Measurements from ENCODE around the gene FGGY.
"Not testable (repeated sequence)": the region's sequence is repeated elsewhere in the genome, so short reads cannot be mapped to it uniquely, and the experiment has no call there.

The FGGY gene

GRCh38 chr1:59354239-59354638 is 57.3 kb downstream of the FGGY start:
- DNase-seq: not testable (repeated sequence)

- DNase-seq: no peak
Observed at GRCh38 chr1:59354709-59355337, 57.9 kb downstream of the FGGY start.

DNA sequence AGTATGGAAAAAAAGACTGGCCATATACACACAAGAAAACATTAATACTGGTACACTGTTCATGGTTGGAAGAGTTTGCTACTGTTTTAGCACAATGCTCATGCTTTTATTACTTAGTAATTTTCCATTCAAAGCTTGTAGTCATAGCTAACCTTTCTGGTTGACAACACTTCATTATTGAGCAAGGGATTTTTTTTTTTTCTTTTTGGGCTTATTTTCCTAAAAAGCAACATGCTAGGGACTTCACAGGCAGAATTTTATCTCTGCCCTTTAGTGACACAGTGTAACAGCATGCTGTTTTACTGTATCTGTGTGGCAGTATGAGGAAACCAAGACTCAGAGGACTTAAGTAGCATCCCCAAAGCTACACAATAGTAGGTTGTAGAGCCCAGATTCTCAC is 58.5 kb downstream of the FGGY start:
- DNase-seq: no peak

DNA sequence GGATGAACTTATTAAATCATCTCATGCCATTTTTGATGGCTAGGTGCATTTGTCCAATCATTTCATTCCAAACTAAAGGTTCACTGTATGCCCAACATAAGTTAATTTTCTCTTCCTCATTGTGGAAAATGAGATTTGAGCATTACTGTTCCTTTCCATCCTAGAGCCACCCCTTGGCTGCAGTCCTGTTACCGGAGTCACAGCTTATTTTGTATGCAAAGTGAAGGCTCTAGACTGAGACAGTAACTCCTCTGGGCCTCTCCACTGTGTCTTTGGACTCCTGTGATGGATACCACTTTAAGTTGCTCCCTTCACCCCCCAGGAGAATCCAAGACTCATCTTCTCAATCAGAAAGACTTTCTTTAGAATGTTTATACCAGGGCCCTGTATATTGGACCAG is 59.7 kb downstream of the FGGY start:
- DNase-seq: no peak

GRCh38 chr1:59357645-59358320 is 60.9 kb downstream of the FGGY start:
- no peak for DNase-seq

DNA sequence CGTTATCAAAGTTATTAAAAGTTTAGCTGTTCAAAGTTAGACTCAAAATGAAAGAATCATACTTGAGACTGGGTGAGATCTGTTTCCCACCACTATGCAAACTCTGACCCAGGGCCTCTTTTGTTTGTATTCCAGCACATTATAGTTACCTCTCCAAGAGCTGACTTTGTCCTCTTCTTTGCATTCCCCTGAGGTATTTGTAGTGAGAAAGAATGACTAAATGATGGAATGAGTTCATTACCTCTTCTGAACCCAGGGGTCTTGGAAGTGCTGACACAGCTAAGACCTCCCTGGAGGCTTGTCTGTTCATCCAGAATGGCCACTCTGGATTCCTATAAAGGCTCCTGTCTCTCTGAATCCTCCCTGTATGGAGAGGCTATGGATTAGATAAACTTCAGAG is 62.4 kb downstream of the FGGY start:
- DNase-seq: no peak

DNA sequence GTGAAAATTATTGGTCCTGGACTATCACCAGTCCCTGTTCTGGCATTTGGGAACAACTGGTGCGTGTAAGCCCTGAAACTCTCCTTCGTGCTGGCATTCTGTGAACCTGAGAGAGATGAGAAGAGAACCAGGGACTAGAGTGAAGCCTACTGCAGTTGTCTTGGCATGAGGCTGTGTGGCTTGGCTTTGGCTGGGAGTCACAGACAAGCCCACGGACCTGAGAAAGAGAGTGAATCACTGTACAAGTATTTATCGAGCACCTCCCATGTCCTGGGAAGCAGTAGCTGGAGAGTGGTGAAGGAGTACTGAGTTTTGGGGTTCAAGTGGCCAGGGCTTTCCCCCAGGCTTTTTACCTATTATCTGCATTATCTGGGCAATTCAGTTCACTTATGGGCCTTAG is 63.3 kb downstream of the FGGY start:
- DNase-seq: no peak

DNA sequence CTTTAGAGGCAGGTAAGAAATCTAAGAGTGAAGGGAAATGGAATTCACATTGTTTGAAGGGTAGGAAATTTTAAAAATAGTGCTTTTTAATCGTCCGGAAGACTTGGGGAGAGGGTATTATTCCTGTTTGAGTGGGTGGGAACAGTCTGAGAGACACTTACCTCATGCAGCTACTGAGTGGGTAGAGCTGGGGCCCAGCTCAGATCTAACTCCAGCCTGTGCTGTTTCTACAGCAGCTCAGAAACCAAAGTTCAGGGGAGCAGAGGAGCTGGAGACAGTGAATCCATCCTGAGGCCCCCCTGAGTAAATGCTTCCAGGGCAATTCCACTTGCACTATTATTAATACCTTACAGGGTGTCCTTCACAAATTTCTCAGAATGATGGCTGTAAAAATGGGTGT is 63.8 kb downstream of the FGGY start:
- DNase-seq: no peak

DNA sequence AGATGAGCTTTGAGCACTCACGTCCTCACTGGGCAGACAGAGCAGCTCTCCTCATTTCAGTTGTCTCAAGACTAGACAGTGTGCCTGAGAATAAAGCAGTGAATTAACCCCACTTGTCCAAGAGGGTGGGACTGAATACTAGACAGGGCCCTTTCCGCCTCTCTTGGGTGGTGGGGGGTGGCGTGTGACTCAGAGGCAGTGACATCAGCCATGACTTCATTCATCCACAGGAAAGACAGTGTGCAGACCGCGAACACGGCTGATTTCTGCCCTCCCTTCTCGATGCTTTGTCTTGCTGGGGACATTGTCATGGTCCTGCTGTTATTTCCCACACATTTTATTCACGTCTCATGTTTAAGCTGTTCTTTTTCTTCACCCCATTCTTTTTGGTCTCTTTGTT is 64.9 kb downstream of the FGGY start:
- DNase-seq: no peak

DNA sequence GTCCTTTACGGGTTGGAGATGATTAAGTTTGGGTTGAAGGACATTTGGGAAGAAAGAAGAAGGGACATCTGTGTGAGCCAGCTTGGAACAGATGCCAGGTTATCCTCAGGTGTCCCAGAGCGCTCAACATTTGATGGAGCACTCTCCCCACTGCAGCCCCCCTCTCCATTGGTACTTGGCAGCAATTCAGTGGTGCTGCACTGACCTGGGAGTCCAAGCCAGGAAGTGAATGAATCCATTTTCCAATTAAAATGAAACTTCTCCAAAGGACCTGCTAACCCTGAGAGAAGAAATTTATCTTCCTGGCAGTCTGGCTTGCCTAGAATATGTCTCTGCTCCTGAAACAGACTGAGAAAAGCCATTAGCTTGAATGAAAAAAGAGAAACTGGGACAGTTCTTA is 67.1 kb downstream of the FGGY start:
- DNase-seq: no peak

DNA sequence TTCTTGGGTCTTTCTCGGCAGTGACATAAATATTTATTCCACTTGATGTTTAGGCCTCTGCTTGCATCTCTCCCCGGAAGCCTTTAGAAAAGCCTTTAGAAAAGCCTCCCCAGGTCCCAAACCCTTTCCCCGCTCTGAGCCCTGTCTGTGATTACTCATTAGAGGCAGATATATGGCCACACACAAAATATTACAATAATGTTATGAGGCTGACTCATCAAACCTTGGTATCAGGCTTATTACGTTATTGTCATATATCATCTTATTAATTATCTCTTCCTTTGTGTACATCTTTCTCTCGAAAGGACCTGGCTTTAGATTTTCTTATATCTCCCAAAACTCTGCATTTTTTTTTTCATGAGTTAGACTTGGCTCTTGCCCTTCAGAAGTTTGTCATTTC is 69.5 kb downstream of the FGGY start:
- no peak for DNase-seq

DNA sequence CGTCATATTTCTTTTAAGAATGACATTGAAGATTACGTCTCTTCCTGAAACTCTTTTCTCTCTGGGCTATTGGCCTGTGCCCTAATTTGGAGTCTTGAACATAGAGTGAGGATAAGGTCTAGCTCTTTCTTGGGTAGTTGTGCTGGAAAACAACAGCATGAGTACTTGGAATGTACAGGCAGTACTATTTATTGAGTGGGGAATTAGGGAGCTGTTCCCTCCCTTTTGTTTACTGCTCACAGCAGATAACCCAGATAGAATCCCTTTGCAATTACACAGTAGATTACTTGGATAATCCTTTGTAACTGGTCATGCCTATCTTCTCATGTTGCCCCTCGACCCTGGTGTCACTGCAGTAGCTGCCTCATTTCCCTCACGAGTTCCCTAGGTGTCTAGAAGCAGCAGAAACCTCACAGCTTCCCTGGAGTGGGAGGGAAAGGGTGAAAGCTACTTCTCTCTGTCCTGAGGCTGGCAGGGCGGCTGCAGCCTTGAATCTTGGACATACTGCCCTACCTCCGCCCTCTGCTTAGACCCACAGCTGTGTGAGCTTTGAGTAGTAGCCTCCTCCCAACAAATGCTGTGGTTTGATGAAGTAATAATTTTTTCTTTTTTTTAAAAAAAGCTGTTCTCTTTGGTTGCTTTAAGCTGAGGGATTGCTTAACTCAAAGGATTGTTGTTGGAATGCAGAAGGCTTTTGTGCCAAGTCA is 70.6 kb downstream of the FGGY start:
- DNase-seq: no peak

GRCh38 chr1:59368008-59368670 is 71.2 kb downstream of the FGGY start:
- no peak for DNase-seq

DNA sequence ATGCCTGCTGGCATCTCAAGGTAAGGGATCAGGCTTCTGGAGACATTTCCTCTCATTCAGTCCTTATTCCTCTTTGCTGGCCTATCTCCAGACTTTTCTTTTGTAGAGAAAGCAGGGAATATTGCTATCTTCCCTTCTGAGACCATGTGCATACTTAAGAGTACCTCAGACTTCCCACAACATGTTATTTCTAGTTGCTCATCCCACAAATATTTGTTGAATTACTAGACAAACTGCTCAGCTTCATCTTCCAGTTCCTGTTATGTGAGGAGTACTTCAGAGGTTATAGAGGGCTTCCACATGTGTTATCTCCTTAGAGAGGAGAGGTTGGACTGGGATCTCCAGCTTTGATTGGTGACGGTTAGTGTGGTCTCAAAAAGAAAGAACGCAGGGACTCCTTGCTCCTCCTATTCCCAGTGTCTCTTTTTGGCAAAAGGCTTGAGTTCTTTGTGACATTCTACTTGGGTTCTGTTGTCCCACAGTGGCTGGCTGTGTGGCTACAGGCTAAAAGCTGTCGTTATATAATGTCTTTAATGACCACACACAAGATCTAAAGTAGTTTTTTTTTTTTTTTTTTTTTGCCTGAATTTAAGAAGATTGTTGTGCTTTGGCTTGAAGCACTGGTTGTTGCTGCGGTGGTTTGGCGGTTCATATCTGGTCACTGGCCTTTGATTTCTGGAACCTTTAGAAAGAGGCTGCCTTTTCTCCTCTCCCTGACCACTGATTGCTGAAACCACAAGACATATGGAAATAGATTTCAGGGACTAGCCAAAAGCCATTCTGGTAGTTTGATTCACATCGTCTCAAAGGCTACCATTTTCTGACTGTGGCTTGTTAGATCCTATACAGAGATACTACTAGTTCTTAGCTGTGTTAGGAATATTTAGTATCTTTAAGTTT is 78.7 kb downstream of the FGGY start:
- no peak for DNase-seq

GRCh38 chr1:59377350-59377904 is 80.5 kb downstream of the FGGY start:
- DNase-seq: no peak

DNA sequence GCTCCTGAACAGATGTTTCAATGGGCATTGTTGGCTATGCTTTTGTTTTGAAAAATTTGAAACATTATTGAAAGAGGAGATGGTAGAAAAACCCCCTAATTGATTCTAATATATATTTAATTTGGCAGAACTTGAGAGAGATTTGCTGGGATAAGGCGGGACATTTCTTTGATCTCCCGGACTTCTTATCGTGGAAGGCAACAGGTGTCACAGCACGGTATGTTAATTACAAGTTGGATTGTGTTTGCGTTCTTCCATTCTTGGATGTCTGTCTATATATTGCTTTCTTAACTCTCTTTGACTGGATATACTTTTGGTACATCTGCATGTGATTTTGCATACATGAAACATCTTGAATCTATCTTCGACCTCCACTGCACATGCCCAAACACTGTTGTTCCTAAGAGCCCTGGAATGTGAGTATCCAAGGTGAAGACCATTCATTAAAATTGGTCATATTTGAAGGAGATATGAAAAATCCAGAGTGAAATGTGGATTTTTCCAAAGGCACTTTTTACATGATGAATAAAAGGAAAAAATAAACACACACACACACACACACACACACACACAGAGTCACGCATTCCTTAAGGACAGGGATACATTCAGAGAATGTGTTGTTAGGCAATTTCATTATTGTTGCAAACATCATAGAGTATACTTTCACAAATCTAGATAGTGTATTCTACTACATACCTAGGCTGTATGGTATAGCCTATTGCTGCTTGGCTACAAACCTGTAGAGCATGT is 81.9 kb downstream of the FGGY start:
- DNase-seq: no peak

DNA sequence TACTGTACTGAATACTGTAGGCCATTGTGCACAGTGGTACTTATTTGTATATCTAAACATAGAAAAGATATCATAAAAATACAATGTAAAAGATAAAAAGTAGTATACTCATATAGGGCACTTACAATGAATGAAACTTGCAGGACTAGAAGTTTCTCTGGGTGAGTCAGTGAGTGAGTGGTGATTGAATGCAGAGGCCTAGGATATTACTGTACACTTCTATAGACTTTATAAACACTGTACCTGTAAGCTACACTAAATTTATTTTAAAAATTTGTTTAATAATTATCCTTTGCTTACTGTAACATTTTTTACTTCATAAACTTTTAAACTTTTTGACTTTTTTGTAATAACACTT is 82.5 kb downstream of the FGGY start:
- no peak for DNase-seq

GRCh38 chr1:59383963-59384362 is 87.1 kb downstream of the FGGY start:
- no peak for DNase-seq

DNA sequence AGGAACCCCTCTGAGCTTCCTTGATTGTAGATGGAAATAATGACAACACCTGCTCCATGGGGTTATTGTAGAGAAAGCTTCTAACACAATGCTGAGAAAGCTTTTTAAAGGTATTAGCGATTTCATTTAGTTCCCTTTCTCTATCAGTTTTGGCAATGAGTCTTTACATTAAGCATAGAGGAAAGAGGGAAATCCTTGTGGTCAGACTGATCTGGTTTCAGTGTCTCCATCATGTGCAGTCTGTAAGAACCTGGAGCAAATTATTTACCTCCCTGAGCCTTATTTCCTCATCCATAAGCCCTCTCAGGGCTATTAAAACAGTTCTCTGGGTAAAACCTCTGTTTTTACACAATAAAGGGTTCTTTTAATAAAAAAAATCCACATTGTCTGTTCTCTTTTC is 87.5 kb downstream of the FGGY start:
- no peak for DNase-seq

GRCh38 chr1:59388191-59388590 is 91.3 kb downstream of the FGGY start:
- DNase-seq: no peak

DNA sequence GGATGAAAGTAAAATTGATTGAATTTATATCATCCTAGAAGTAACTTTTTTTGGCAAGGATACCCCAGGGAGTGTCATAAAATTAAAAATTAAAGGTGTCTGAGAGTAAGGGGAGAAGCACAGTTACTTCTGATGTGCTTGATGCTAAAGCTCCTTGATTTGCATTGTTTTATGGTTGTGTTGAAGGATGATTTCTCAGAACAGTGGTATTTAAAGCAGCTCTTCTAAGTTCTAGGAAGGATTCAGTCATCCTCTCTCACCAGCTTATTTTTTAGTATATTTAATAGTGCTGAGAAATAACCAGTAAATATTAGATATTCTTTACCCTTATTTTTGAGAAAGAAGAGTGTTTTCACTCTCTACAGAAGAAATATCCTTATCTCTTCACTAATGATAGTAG is 93.0 kb downstream of the FGGY start:
- DNase-seq: no peak

GRCh38 chr1:59390307-59390706 is 93.4 kb downstream of the FGGY start:
- no peak for DNase-seq
